IMR-90 (cell line): Measurements from ENCODE around the gene NTRK2. TPM values are rescaled to one million over a fixed set of nuclear protein-coding genes. Genes with fewer than 3 reads are reported as not detected.

Experiments used
- ATAC-seq: fragments of 200-7000 bp; cut with Tn5 transposase; 2 replicates; pipeline ENCODE4 v1.9.1; 2020; ENCODE audit warnings: low read depth, mild to moderate bottlenecking, moderate library complexity
- BruUV-seq: library from RNA; stranded (reverse); fragments of 400-500 nt; replicated peaks from 2 replicates; lab custom pipeline; 2021; lab: Mats Ljungman, UMichigan
- CTCF ChIA-PET: fragments of 300-600 bp; formaldehyde crosslinking; extraction: SDS; loops from one replicate; lab custom pipeline; 2021; ENCODE audit warnings: antibody characterized with exemption; lab: Yijun Ruan, JAX
- POLR2A ChIA-PET: fragments of 300-600 bp; sonication (Branson Sonifier 250); formaldehyde crosslinking; loops from one replicate; lab custom pipeline; 2022; ENCODE audit warnings: antibody characterized with exemption; ENCODE audit not compliant: unreplicated experiment; lab: Charles Lee
- DNase-seq: peaks from one replicate; pipeline ENCODE4 v3.0.0; 2013
- H2AFZ ChIP-seq: replicated peaks from 2 replicates; pipeline ENCODE3; 2013; ENCODE audit warnings: low read length, mild to moderate bottlenecking; ENCODE audit not compliant: poor library complexity
- H2AK5ac ChIP-seq: 2 replicates; pipeline ENCODE4 v1.6.1; 2013; ENCODE audit warnings: low read depth, low read length, inconsistent platforms
- H2AK9ac ChIP-seq: replicated peaks from 2 replicates; pipeline ENCODE3; 2013; ENCODE audit warnings: mild to moderate bottlenecking, low read depth, low read length, moderate library complexity; ENCODE audit not compliant: poor library complexity
- H2BK120ac ChIP-seq: 2 replicates; pipeline ENCODE4 v1.6.1; 2013; ENCODE audit warnings: low read depth, low read length, inconsistent platforms
- H2BK15ac ChIP-seq: 3 replicates; pipeline ENCODE4 v1.6.1; 2013; ENCODE audit warnings: low read depth, low read length, inconsistent platforms
- H2BK20ac ChIP-seq: 2 replicates; pipeline ENCODE4 v1.6.1; 2013; ENCODE audit warnings: low read depth, mild to moderate bottlenecking, inconsistent platforms, low read length, moderate library complexity
- H2BK5ac ChIP-seq: 2 replicates; pipeline ENCODE4 v1.6.1; 2013; ENCODE audit warnings: mild to moderate bottlenecking, low read depth, low read length, inconsistent platforms; ENCODE audit not compliant: poor library complexity, severe bottlenecking
- H3K14ac ChIP-seq: replicated peaks from 2 replicates; pipeline ENCODE4 v1.6.1; 2013; ENCODE audit warnings: low read depth, low read length, inconsistent platforms
- H3K18ac ChIP-seq: 2 replicates; pipeline ENCODE4 v1.6.1; 2013; ENCODE audit warnings: low read depth, low read length, control low read depth
- H3K23ac ChIP-seq: 2 replicates; pipeline ENCODE4 v1.6.1; 2013; ENCODE audit warnings: low read depth, low read length, inconsistent platforms
- H3K27ac ChIP-seq: 2 replicates; pipeline ENCODE4 v1.5.1; 2013; ENCODE audit warnings: mild to moderate bottlenecking, control low read depth, low read length; ENCODE audit not compliant: insufficient read depth
- H3K27me3 ChIP-seq: 2 replicates; pipeline ENCODE4 v1.6.1; 2013; ENCODE audit warnings: low read length; ENCODE audit not compliant: control insufficient read depth, insufficient read depth
- H3K36me3 ChIP-seq: 2 replicates; pipeline ENCODE4 v1.6.1; 2013; ENCODE audit warnings: low read length, mixed read lengths; ENCODE audit not compliant: control insufficient read depth, insufficient read depth
- H3K4ac ChIP-seq: 2 replicates; pipeline ENCODE4 v1.6.1; 2013; ENCODE audit warnings: low read depth, low read length, inconsistent platforms
- H3K4me1 ChIP-seq: 2 replicates; pipeline ENCODE4 v1.6.1; 2013; ENCODE audit warnings: low read length, mixed read lengths; ENCODE audit not compliant: control insufficient read depth, insufficient read depth
- H3K4me2 ChIP-seq: 2 replicates; pipeline ENCODE4 v1.6.1; 2013; ENCODE audit warnings: low read depth, mild to moderate bottlenecking, control low read depth, low read length, moderate library complexity
- H3K4me3 ChIP-seq: 2 replicates; pipeline ENCODE4 v1.5.1; 2013; ENCODE audit warnings: low read depth, mild to moderate bottlenecking, control low read depth, low read length, moderate library complexity; ENCODE audit not compliant: insufficient read depth
- H3K56ac ChIP-seq: 2 replicates; pipeline ENCODE4 v1.6.1; 2013; ENCODE audit warnings: low read length, inconsistent platforms; ENCODE audit not compliant: insufficient read depth; ENCODE audit errors: extremely low read depth
- H3K79me1 ChIP-seq, 2 experiments: 2 replicates each; pipeline ENCODE4 v1.6.1; 2013; ENCODE audit warnings: low read length in 2 of 2, inconsistent platforms in 1 of 2, low read depth in 1 of 2
- H3K9ac ChIP-seq: 2 replicates; pipeline ENCODE4 v1.6.1; 2013; ENCODE audit warnings: low read depth, low read length, control low read depth
- H3K9me1 ChIP-seq: 2 replicates; pipeline ENCODE4 v1.6.1; 2013; ENCODE audit warnings: low read length, inconsistent platforms; ENCODE audit not compliant: insufficient read depth
- H3K9me3 ChIP-seq: 2 replicates; pipeline ENCODE4 v1.6.1; 2013; ENCODE audit warnings: low read length; ENCODE audit not compliant: control insufficient read depth, insufficient read depth
- H4K20me1 ChIP-seq: 2 replicates; pipeline ENCODE4 v1.6.1; 2013; ENCODE audit warnings: low read length, inconsistent platforms; ENCODE audit not compliant: insufficient read depth
- H4K5ac ChIP-seq: 2 replicates; pipeline ENCODE4 v1.6.1; 2013; ENCODE audit warnings: mild to moderate bottlenecking, low read depth, low read length, control low read depth
- H4K8ac ChIP-seq, 2 experiments: 2 replicates each; pipeline ENCODE4 v1.6.1; 2013; ENCODE audit warnings: low read depth in 2 of 2, low read length in 2 of 2, control low read depth in 1 of 2, inconsistent platforms in 1 of 2
- H4K91ac ChIP-seq: 2 replicates; pipeline ENCODE4 v1.6.1; 2013; ENCODE audit warnings: low read depth, low read length, inconsistent platforms; ENCODE audit not compliant: insufficient read depth
- BHLHE40 ChIP-seq: fragments of 150-350 bp; IDR thresholded peaks from 2 replicates; pipeline ENCODE4 v1.6.1; 2016; ENCODE audit warnings: mild to moderate bottlenecking, low read depth, low read length
- CEBPB ChIP-seq: IDR thresholded peaks from 2 replicates; pipeline ENCODE4 v1.6.1; 2012; ENCODE audit warnings: low read depth, low read length, improper control_type of control experiment
- CHD1 ChIP-seq: IDR thresholded peaks from 2 replicates; pipeline ENCODE4 v1.6.1; 2012; ENCODE audit warnings: low read depth, low read length, improper control_type of control experiment
- FOS ChIP-seq: fragments of 150-350 bp; IDR thresholded peaks from 2 replicates; pipeline ENCODE4 v1.6.1; 2016; ENCODE audit warnings: low read depth, low read length
- MAFK ChIP-seq: IDR thresholded peaks from 2 replicates; pipeline ENCODE4 v1.6.1; 2012; ENCODE audit warnings: low read depth, low read length, improper control_type of control experiment
- MAZ ChIP-seq: IDR thresholded peaks from 2 replicates; pipeline ENCODE4 v1.6.1; 2012; ENCODE audit warnings: low read depth, mild to moderate bottlenecking, low read length, improper control_type of control experiment, moderate library complexity, borderline replicate concordance
- MXI1 ChIP-seq: IDR thresholded peaks from 2 replicates; pipeline ENCODE4 v1.6.1; 2012; ENCODE audit warnings: low read depth, mild to moderate bottlenecking, low read length, moderate library complexity, borderline replicate concordance
- NFE2L2 ChIP-seq: fragments of 150-350 bp; IDR thresholded peaks from 2 replicates; pipeline ENCODE4 v1.6.1; 2016; ENCODE audit warnings: low read depth, mild to moderate bottlenecking, low read length
- POLR2A ChIP-seq: IDR thresholded peaks from 2 replicates; pipeline ENCODE4 v1.6.1; 2012; ENCODE audit warnings: mild to moderate bottlenecking, low read depth, low read length
- RAD21 ChIP-seq: IDR thresholded peaks from 2 replicates; pipeline ENCODE4 v1.6.1; 2012; ENCODE audit warnings: low read length, improper control_type of control experiment
- RCOR1 ChIP-seq: IDR thresholded peaks from 2 replicates; pipeline ENCODE4 v1.6.1; 2012; ENCODE audit warnings: mild to moderate bottlenecking, low read length, improper control_type of control experiment; ENCODE audit not compliant: insufficient replicate concordance
- RFX5 ChIP-seq: IDR thresholded peaks from 2 replicates; pipeline ENCODE4 v1.8.0; 2012; ENCODE audit warnings: low read depth, mild to moderate bottlenecking, low read length, moderate library complexity
- SMC3 ChIP-seq: fragments of 150-350 bp; IDR thresholded peaks from 2 replicates; pipeline ENCODE4 v1.6.1; 2016; ENCODE audit warnings: low read depth, mild to moderate bottlenecking, antibody characterized with exemption, low read length, moderate library complexity
- WGBS, 2 experiments: methylation state at CpG; one replicate each; pipeline versions ENCODE4 v1.1.5 to v1.1.7; 2013; ENCODE audit warnings: missing lambda C conversion rate in 2 of 2; ENCODE audit not compliant: insufficient read length in 1 of 2; ENCODE audit errors: extremely low coverage in 2 of 2; 5-methylcytosine and 5-hydroxymethylcytosine counted together
- dilution Hi-C: fragments of 300-500 bp; cut with HindIII; formaldehyde crosslinking; loops from one replicate; pipeline ENCODE4 v1.14.3; 2018; ENCODE audit warnings: low sequenced_read_pairs; ENCODE audit not compliant: unreplicated experiment
- in situ Hi-C: fragments of 300-500 bp; cut with MboI; formaldehyde crosslinking; loops from 3 replicates; pipeline ENCODE4 v1.14.3; 2019; ENCODE audit warnings: low sequenced_read_pairs, inconsistent platforms, mixed read lengths
- intact Hi-C: fragments of 100-400 bp; cut with micrococcal nuclease; formaldehyde crosslinking; loops from 2 replicates; pipeline ENCODE4 v1.10.0; 2022
- polyA plus RNA-seq, 3 experiments: library from polyadenylated mRNA; depleted of rRNA; stranded (reverse); fragments of >200 nt; gene quantifications; 2 replicates each; pipeline ENCODE4 v1.2.3, GENCODE V29; 2012; ENCODE audit warnings: low replicate concordance in 1 of 3
- total RNA-seq: library from RNA; depleted of rRNA; stranded (reverse); fragments of >200 nt; gene quantifications from 2 replicates; pipeline ENCODE4 v1.2.3, GENCODE V29; 2012
- TF ChIP-seq, protein P1 (sequence below): fragments of 150-350 bp; IDR thresholded peaks from 2 replicates; pipeline ENCODE4 v1.6.1; 2016; ENCODE audit warnings: low read depth, mild to moderate bottlenecking, low read length, moderate library complexity, borderline replicate concordance
- TF ChIP-seq, protein P2 (sequence below): conservative IDR thresholded peaks from 2 replicates; pipeline ENCODE4 v1.5.1; 2012; ENCODE audit warnings: mild to moderate bottlenecking, low read depth, low read length, improper control_type of control experiment
- TF ChIP-seq, protein P3 (sequence below): fragments of 150-350 bp; IDR thresholded peaks from 2 replicates; pipeline ENCODE4 v1.6.1; 2017; ENCODE audit warnings: mild to moderate bottlenecking, antibody characterized with exemption, low read length, low read depth

Gene NTRK2
- total and polyA plus RNA-seq, 2 of the 4 experiments (the other 2 are of a cell fraction), result under 0.01 to 0.02 TPM

DNA sequence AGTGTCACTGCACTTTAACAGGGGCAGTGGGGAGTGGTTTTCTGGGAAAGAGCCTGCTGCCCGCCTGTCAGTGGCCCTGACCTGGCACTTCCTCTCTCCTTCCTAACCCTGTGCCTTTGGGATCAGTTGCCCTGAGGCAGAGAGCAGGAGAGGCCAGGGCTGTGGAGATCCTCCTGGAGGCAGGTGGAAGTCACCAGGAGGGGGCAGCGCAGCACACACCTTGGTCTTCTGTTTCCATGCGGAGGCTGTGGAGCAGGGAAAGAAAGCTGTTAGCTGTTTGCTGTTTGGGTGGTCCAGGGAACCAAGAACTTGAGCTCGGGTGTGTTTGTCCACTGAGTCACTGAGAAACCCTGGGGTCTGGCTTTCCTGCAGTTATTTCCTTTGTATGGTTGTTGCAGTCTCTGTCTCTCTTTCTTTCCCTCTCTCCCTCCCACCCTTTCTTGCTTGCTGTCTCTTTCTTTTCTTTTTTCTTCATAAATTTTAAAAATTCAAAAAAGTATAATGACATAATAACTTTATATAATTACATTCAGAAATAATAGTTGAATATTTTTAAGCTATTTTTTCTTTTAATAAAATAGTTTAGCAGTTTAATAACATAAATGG, 28.1 kb downstream of the NTRK2 start:
- intact Hi-C loops (no loop called here), in situ Hi-C loops (no loop called here), dilution Hi-C loops (no loop called here)
- no peak overlapping the region for H3K18ac ChIP-seq
- no peaks in the 10 kb centered on the region for H3K4me1 ChIP-seq
- H4K5ac ChIP-seq, result no peak overlapping the region
- no peak overlapping the region for H4K8ac ChIP-seq
- no peak overlapping the region for H2AK9ac ChIP-seq
- no peak overlapping the region for H2BK20ac ChIP-seq
- H2AFZ ChIP-seq, result peak overlapping the region; percentile 23
- DNase-seq (peak; percentile 6), ATAC-seq (no peak)
- H2BK15ac ChIP-seq, result no peak overlapping the region
- H3K9ac ChIP-seq, result no peak overlapping the region
- H3K4ac ChIP-seq, result no peak overlapping the region
- ChIA-PET CTCF (interaction anchor here (1.1 kb wide), 1 partner anchor 21 kb away, joined by 3 read pairs; no protein-coding TSS in a partner anchor), POLR2A (no interaction called here)
- H3K9me3 ChIP-seq, result peaks cover 4% of the 10 kb centered on the region; the same call in 1 of the 2 replicates
- no peak overlapping the region for H3K4me2 ChIP-seq
- H2AK5ac ChIP-seq, result no peak overlapping the region
- H3K56ac ChIP-seq, result no peak overlapping the region
- H3K79me1 ChIP-seq, result no peaks in the 10 kb centered on the region
- H4K20me1 ChIP-seq, result no peaks in the 10 kb centered on the region
- no CpG with 5 or more reads among the region's 4 CpGs for WGBS, 2 experiments
- no peak for TF ChIP-seq POLR2A
- no peak for TF ChIP-seq MAZ
- TF ChIP-seq RCOR1, result no peak
- TF ChIP-seq CEBPB, result no peak
- TF ChIP-seq, protein P1, sequence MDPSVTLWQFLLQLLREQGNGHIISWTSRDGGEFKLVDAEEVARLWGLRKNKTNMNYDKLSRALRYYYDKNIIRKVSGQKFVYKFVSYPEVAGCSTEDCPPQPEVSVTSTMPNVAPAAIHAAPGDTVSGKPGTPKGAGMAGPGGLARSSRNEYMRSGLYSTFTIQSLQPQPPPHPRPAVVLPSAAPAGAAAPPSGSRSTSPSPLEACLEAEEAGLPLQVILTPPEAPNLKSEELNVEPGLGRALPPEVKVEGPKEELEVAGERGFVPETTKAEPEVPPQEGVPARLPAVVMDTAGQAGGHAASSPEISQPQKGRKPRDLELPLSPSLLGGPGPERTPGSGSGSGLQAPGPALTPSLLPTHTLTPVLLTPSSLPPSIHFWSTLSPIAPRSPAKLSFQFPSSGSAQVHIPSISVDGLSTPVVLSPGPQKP, result no peak
- peak; percentile 66 for TF ChIP-seq RAD21
- no peak for TF ChIP-seq BHLHE40
- TF ChIP-seq FOS, result no peak
- no peak for TF ChIP-seq RFX5
- TF ChIP-seq NFE2L2, result no peak
- TF ChIP-seq, protein P2, sequence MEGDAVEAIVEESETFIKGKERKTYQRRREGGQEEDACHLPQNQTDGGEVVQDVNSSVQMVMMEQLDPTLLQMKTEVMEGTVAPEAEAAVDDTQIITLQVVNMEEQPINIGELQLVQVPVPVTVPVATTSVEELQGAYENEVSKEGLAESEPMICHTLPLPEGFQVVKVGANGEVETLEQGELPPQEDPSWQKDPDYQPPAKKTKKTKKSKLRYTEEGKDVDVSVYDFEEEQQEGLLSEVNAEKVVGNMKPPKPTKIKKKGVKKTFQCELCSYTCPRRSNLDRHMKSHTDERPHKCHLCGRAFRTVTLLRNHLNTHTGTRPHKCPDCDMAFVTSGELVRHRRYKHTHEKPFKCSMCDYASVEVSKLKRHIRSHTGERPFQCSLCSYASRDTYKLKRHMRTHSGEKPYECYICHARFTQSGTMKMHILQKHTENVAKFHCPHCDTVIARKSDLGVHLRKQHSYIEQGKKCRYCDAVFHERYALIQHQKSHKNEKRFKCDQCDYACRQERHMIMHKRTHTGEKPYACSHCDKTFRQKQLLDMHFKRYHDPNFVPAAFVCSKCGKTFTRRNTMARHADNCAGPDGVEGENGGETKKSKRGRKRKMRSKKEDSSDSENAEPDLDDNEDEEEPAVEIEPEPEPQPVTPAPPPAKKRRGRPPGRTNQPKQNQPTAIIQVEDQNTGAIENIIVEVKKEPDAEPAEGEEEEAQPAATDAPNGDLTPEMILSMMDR, result peak; percentile 49
- no peak for TF ChIP-seq CHD1
- TF ChIP-seq SMC3, result peak; percentile 50; the same call in 1 of the 2 replicates
- TF ChIP-seq, protein P3, sequence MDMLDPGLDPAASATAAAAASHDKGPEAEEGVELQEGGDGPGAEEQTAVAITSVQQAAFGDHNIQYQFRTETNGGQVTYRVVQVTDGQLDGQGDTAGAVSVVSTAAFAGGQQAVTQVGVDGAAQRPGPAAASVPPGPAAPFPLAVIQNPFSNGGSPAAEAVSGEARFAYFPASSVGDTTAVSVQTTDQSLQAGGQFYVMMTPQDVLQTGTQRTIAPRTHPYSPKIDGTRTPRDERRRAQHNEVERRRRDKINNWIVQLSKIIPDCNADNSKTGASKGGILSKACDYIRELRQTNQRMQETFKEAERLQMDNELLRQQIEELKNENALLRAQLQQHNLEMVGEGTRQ, result no peak
- no peak for TF ChIP-seq MXI1
- TF ChIP-seq MAFK, result no peak
- no peaks in the 10 kb centered on the region for H3K27me3 ChIP-seq
- no peaks in the 10 kb centered on the region for H3K36me3 ChIP-seq
- no peak overlapping the region for H3K14ac ChIP-seq
- H2BK120ac ChIP-seq, result no peak overlapping the region
- H3K9me1 ChIP-seq, result no peaks in the 10 kb centered on the region
- no peak overlapping the region for H3K4me3 ChIP-seq
- no TSS peak for BruUV-seq
- no peak overlapping the region for H3K27ac ChIP-seq
- no peak overlapping the region for H3K23ac ChIP-seq
- no peak overlapping the region for H2BK5ac ChIP-seq
- no peak overlapping the region for H4K91ac ChIP-seq
